Keratinocyte (primary cell): ENCODE measurements around the gene AMD1. TPM values are rescaled to one million over a fixed set of nuclear protein-coding genes. Genes with fewer than 3 reads are reported as not detected.

Source experiments
- DNase-seq: peaks from one replicate; pipeline ENCODE4 v3.0.0-alpha.2; 2011; ENCODE audit warnings: low read depth, missing footprints, low spot score
- FAIRE-seq: peaks from 2 replicates; lab custom pipeline; 2011; peaks lifted over from hg19 to GRCh38; lab: Jason Lieb, UNC
- H2AFZ ChIP-seq: 2 replicates; pipeline ENCODE4 v1.6.0; 2012; ENCODE audit warnings: low read length, control low read depth, inconsistent platforms; ENCODE audit not compliant: control insufficient read depth
- H3K27ac ChIP-seq: 2 replicates; pipeline ENCODE4 v1.5.1; 2011; ENCODE audit warnings: low read length; ENCODE audit not compliant: control insufficient read depth, insufficient read depth
- H3K27me3 ChIP-seq: 3 replicates; pipeline ENCODE4 v1.6.0; 2011; ENCODE audit warnings: low read length; ENCODE audit not compliant: control insufficient read depth, insufficient read depth; ENCODE audit errors: extremely low read depth
- H3K36me3 ChIP-seq, 2 experiments: 2 replicates in 1 of 2; 3 replicates in 1 of 2; pipeline ENCODE4 v1.5.1; 2011; ENCODE audit warnings: low read length in 2 of 2, mild to moderate bottlenecking in 1 of 2; ENCODE audit not compliant: control insufficient read depth in 2 of 2, insufficient read depth in 2 of 2; ENCODE audit errors: extremely low read depth in 1 of 2
- H3K4me1 ChIP-seq: 3 replicates; pipeline ENCODE4 v1.5.1; 2011; ENCODE audit warnings: low read length; ENCODE audit not compliant: control insufficient read depth, insufficient read depth; ENCODE audit errors: extremely low read depth
- H3K4me2 ChIP-seq: 3 replicates; pipeline ENCODE4 v1.6.0; 2011; ENCODE audit warnings: low read depth, low read length; ENCODE audit not compliant: control insufficient read depth, insufficient read depth; ENCODE audit errors: extremely low read depth
- H3K4me3 ChIP-seq, 3 experiments: fragments of 200-600 bp in 1 of 3; sonication (generic) in 1 of 3; 2 replicates in 2 of 3; 3 replicates in 1 of 3; pipeline ENCODE4 v1.5.1; 2011 to 2016; ENCODE audit warnings: low read length in 3 of 3, mild to moderate bottlenecking in 3 of 3, control low read depth in 2 of 3, inconsistent platforms in 1 of 3, low read depth in 1 of 3, mixed read lengths in 1 of 3, mixed run types in 1 of 3, moderate library complexity in 1 of 3; ENCODE audit not compliant: control insufficient read depth in 2 of 3, insufficient read depth in 2 of 3; ENCODE audit errors: extremely low read depth in 1 of 3
- H3K79me2 ChIP-seq: 2 replicates; pipeline ENCODE4 v1.6.0; 2012; ENCODE audit warnings: low read length; ENCODE audit not compliant: control insufficient read depth, insufficient read depth
- H3K9ac ChIP-seq: 3 replicates; pipeline ENCODE4 v1.6.0; 2011; ENCODE audit warnings: low read length; ENCODE audit not compliant: control insufficient read depth, insufficient read depth; ENCODE audit errors: extremely low read depth
- H3K9me1 ChIP-seq: 3 replicates; pipeline ENCODE4 v1.6.0; 2011; ENCODE audit warnings: low read length; ENCODE audit not compliant: control insufficient read depth, insufficient read depth; ENCODE audit errors: extremely low read depth
- H3K9me3 ChIP-seq: 2 replicates; pipeline ENCODE4 v1.5.1; 2012; ENCODE audit warnings: low read depth, low read length; ENCODE audit not compliant: control insufficient read depth
- H4K20me1 ChIP-seq: 3 replicates; pipeline ENCODE4 v1.6.0; 2011; ENCODE audit warnings: low read length; ENCODE audit not compliant: control insufficient read depth, insufficient read depth; ENCODE audit errors: extremely low read depth
- CTCF ChIP-seq, 3 experiments: IDR thresholded peaks in 1 of 3; conservative IDR thresholded peaks in 1 of 3; optimal IDR thresholded peaks in 1 of 3; 2 replicates in 2 of 3; 3 replicates in 1 of 3; pipeline versions ENCODE3 to v1.5.1; 2011; ENCODE audit warnings: low read length in 3 of 3, mild to moderate bottlenecking in 3 of 3, moderate library complexity in 2 of 3, control low read depth in 1 of 3, inconsistent platforms in 1 of 3; ENCODE audit not compliant: insufficient read depth in 2 of 3; ENCODE audit errors: extremely low read depth in 1 of 3
- EZH2 ChIP-seq: IDR thresholded peaks from one replicate; pipeline ENCODE4 v1.6.1; 2012; ENCODE audit warnings: inconsistent platforms, mild to moderate bottlenecking, low read length, moderate library complexity
- dilution Hi-C: fragments of 300-500 bp; cut with MboI; formaldehyde crosslinking; loops from one replicate; pipeline ENCODE4 v1.7.0; 2020; ENCODE audit warnings: low sequenced_read_pairs; ENCODE audit not compliant: extremely low pct_ligation_motif_present
- polyA plus RNA-seq, 5 experiments: library from polyadenylated mRNA; depleted of rRNA in 3 of 5; stranded (reverse) in 3 of 5; stranded (forward) in 1 of 5; unstranded in 1 of 5; fragments of >200 nt; gene quantifications; 1 replicate in 1 of 5; 2 replicates in 3 of 5; 3 replicates in 1 of 5; pipeline versions ENCODE4 v1.2.1 to v1.2.3, GENCODE V29; 2011 to 2012; ENCODE audit warnings: missing spikeins in 2 of 5, low read depth in 1 of 5, low replicate concordance in 1 of 5

The AMD1 gene
- polyA plus RNA-seq, 1 donor (not counting 4 experiments of a cell fraction or from before 2014, with no cell fraction given), result 90.9 TPM

DNA sequence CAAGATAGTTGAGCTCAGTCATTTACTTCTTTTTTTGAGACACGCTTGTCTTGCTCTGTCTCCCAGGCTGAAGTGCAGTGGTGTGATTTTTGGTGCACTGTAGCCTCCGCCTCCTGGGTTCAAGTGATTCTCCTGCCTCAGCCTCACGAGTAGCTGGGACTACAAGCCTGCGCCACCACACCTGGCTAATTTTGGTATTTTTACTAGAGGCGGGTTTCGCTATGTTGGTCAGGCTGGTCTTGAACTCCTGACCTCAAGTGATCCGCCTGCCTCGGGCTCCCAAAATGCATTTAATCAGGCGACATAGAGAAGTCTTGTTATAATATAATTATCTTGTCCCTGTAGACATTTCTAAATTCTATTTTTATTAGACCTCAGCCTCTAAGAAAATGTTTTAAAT, 6.1 kb downstream of the AMD1 start:
- H2AFZ ChIP-seq, result no peak overlapping the region
- H3K27me3 ChIP-seq, result no peaks in the 10 kb centered on the region
- peaks cover 4 to 6% of the 10 kb centered on the region in 2 experiments for H3K36me3 ChIP-seq
- H3K9ac ChIP-seq, result no peak overlapping the region
- peaks cover 100% of the 10 kb centered on the region for H3K79me2 ChIP-seq
- no peaks in the 10 kb centered on the region for H3K9me3 ChIP-seq
- no peak overlapping the region for H3K4me3 ChIP-seq
- FAIRE-seq (no peak), DNase-seq (no peak)
- H3K4me1 ChIP-seq, result peaks cover 31% of the 10 kb centered on the region
- H4K20me1 ChIP-seq, result peaks cover 69% of the 10 kb centered on the region
- H3K27ac ChIP-seq, result no peak overlapping the region
- H3K4me2 ChIP-seq, result peak overlapping the region; percentile 13
- TF ChIP-seq CTCF (optimal IDR thresholded peaks at IDR 0.05 in 1 of 3, IDR thresholded peaks at IDR 0.05 in 1 of 3, conservative IDR thresholded peaks at IDR 0.05 in 1 of 3; ENCODE audit: extremely low read depth in 1 of 3, insufficient read depth in 2 of 3, low read length in 3 of 3) (no peak), EZH2 (no peak)
- H3K9me1 ChIP-seq, result no peaks in the 10 kb centered on the region
- dilution Hi-C loops, result no loop called here

DNA sequence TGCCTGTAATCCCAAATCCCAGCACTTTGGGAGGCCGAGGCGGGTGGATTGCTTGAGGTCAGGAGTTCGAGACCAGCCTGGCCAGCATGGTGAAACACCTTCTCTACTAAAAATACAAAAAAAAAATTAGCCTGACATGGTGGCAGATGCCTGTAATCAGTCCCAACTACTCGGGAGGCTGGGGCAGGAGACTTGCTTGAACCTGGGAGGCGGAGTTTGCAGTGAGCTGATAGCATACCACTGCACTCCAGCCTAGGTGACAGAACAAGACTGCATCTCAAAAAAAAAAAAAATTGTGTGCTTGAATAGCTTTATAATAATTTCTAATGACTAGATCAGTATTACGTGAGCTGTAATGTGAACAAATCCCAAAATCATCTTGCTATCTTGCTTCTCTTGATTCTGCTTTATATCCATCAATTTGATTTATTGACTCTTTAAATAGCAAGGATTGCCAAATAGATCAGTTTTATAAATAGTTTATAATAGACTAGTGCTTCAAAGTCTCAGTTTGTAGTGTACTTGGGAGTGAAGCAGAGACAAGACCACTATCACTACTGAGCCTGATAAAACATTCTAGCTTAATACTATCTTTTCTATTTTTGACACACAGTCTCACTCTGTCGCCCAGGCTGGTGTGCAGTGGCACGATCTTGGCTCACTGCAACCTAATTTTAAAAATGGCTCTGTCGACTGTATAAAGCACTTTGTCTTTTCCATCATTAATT, 7.1 kb downstream of the AMD1 start:
- dilution Hi-C loops, result no loop called here
- Histone ChIP-seq H3K27me3 (no peaks in the 10 kb centered on the region), H3K79me2 (peaks cover 100% of the 10 kb centered on the region), H3K27ac (no peak overlapping the region), H3K9me3 (no peaks in the 10 kb centered on the region), H3K9me1 (no peaks in the 10 kb centered on the region), H3K4me1 (peaks cover 31% of the 10 kb centered on the region), H2AFZ (no peak overlapping the region), H3K4me2 (no peak overlapping the region), H3K36me3 (peaks cover 4 to 6% of the 10 kb centered on the region in 2 experiments), H3K4me3 (no peak overlapping the region), H3K9ac (no peak overlapping the region), H4K20me1 (peaks cover 73% of the 10 kb centered on the region)
- DNase-seq, result no peak
- FAIRE-seq, result no peak
- no peak for TF ChIP-seq CTCF (optimal IDR thresholded peaks at IDR 0.05 in 1 of 3, IDR thresholded peaks at IDR 0.05 in 1 of 3, conservative IDR thresholded peaks at IDR 0.05 in 1 of 3; ENCODE audit: extremely low read depth in 1 of 3, insufficient read depth in 2 of 3, low read length in 3 of 3)
- TF ChIP-seq EZH2, result no peak
